GM12878 (cell line): ENCODE measurements around the gene APOE. TPM values are rescaled to one million over a fixed set of nuclear protein-coding genes. Genes with fewer than 3 reads are reported as not detected.

Source experiments
- ATF7 ChIP-seq: fragments of 450-650 bp; IDR thresholded peaks from 2 replicates; pipeline ENCODE4 v1.6.1; 2016; ENCODE audit warnings: low read depth, mild to moderate bottlenecking
- CEBPZ ChIP-seq: fragments of 150-350 bp; IDR thresholded peaks from 2 replicates; pipeline ENCODE4 v1.6.1; 2016; ENCODE audit warnings: low read depth, low read length
- E4F1 ChIP-seq: fragments of 450-650 bp; IDR thresholded peaks from 2 replicates; pipeline ENCODE4 v1.6.1; 2018; ENCODE audit warnings: borderline replicate concordance, mild to moderate bottlenecking; ENCODE audit not compliant: partially characterized antibody
- FOXM1 ChIP-seq: IDR thresholded peaks from 2 replicates; pipeline ENCODE4 v1.6.1; 2012; ENCODE audit warnings: low read depth, mild to moderate bottlenecking, inconsistent platforms, low read length, moderate library complexity
- HDAC6 ChIP-seq: fragments of 200-600 bp; sonication (generic); IDR thresholded peaks from one replicate; pipeline ENCODE4 v1.8.0; 2017; ENCODE audit warnings: antibody characterized with exemption; ENCODE audit not compliant: unreplicated experiment
- IKZF1 ChIP-seq: fragments of 450-650 bp; conservative IDR thresholded peaks from 2 replicates; pipeline ENCODE4 v1.6.1; 2017; ENCODE audit warnings: antibody characterized with exemption, mild to moderate bottlenecking
- JUND ChIP-seq: IDR thresholded peaks from 2 replicates; pipeline ENCODE4 v1.6.1; 2012; ENCODE audit warnings: low read depth, mild to moderate bottlenecking, low read length, improper control_type of control experiment, moderate library complexity
- NFIC ChIP-seq: IDR thresholded peaks from 2 replicates; pipeline ENCODE4 v1.6.1; 2012; ENCODE audit warnings: low read depth, mild to moderate bottlenecking, inconsistent platforms, low read length, moderate library complexity
- SIN3A ChIP-seq: IDR thresholded peaks from 2 replicates; pipeline ENCODE4 v1.6.1; 2012; ENCODE audit warnings: low read depth, low read length, improper control_type of control experiment
- TCF3 ChIP-seq: IDR thresholded peaks from 2 replicates; pipeline ENCODE4 v1.6.1; 2012; ENCODE audit warnings: low read depth, mild to moderate bottlenecking, low read length, borderline replicate concordance; ENCODE audit not compliant: insufficient read depth
- TCF7 ChIP-seq: IDR thresholded peaks from 2 replicates; pipeline ENCODE4 v1.6.1; 2014; ENCODE audit warnings: antibody characterized with exemption, borderline replicate concordance
- ZNF207 ChIP-seq: fragments of 450-650 bp; IDR thresholded peaks from 2 replicates; pipeline ENCODE4 v1.6.1; 2014; ENCODE audit warnings: antibody characterized with exemption, mild to moderate bottlenecking, borderline replicate concordance
- polyA plus RNA-seq, 11 experiments: library from polyadenylated mRNA; depleted of rRNA in 4 of 11; unstranded in 6 of 11; stranded (reverse) in 5 of 11; fragments of >200 nt; fragmentation: Nextera tagmentation in 4 of 11; fragmentation: Illumina TruSeq in 1 of 11; extraction: Ambion mirVana in 4 of 11; extraction: Trizol in 1 of 11; gene quantifications; 1 replicate in 1 of 11; 2 replicates in 10 of 11; pipeline versions ENCODE4 v1.2.1 to v1.2.3, GENCODE V29; 2011 to 2016; ENCODE audit warnings: inconsistent platforms in 2 of 11, missing spikeins in 2 of 11, low read depth in 1 of 11
- total RNA-seq, 4 experiments: library from RNA; depleted of rRNA in 3 of 4; stranded (reverse); fragments of >200 nt in 3 of 4; fragmentation: Illumina TruSeq in 1 of 4; extraction: Trizol in 1 of 4; gene quantifications; 2 replicates each; pipeline versions ENCODE4 v1.2.1 to v1.2.3, GENCODE V29; 2013 to 2021
- TF ChIP-seq, protein P1 (sequence below): IDR thresholded peaks from 2 replicates; pipeline ENCODE4 v1.6.1; 2012; ENCODE audit warnings: mild to moderate bottlenecking, low read depth, low read length
- TF ChIP-seq, protein P2 (sequence below), 3 experiments: IDR thresholded peaks in 2 of 3; conservative IDR thresholded peaks in 1 of 3; 2 replicates each; pipeline ENCODE4 v1.5.1; 2011; ENCODE audit warnings: low read depth in 3 of 3, low read length in 3 of 3, mild to moderate bottlenecking in 3 of 3, control low read depth in 2 of 3, moderate library complexity in 2 of 3, inconsistent platforms in 1 of 3, mixed read lengths in 1 of 3; ENCODE audit not compliant: control insufficient read depth in 2 of 3, insufficient read depth in 1 of 3; ENCODE audit errors: extremely low read depth in 1 of 3
- TF ChIP-seq, protein P3 (sequence below): IDR thresholded peaks from 2 replicates; pipeline ENCODE4 v1.6.1; 2011; ENCODE audit warnings: borderline replicate concordance, low read depth, mild to moderate bottlenecking, moderate library complexity, mixed read lengths, low read length; ENCODE audit not compliant: insufficient read depth; ENCODE audit errors: extremely low read length

APOE gene
- total and polyA plus RNA-seq, 10 of the 15 experiments (the other 5 are each of a cell fraction or from before 2014, with no cell fraction given) = 0.22 to 3.7 (median 0.44) TPM; not detected in 4

GRCh38 chr19:44954649-44955504 is 49.3 kb downstream of the APOE start, which contains the start of gene CLPTM1 (continued):
- TF ChIP-seq, protein P1, sequence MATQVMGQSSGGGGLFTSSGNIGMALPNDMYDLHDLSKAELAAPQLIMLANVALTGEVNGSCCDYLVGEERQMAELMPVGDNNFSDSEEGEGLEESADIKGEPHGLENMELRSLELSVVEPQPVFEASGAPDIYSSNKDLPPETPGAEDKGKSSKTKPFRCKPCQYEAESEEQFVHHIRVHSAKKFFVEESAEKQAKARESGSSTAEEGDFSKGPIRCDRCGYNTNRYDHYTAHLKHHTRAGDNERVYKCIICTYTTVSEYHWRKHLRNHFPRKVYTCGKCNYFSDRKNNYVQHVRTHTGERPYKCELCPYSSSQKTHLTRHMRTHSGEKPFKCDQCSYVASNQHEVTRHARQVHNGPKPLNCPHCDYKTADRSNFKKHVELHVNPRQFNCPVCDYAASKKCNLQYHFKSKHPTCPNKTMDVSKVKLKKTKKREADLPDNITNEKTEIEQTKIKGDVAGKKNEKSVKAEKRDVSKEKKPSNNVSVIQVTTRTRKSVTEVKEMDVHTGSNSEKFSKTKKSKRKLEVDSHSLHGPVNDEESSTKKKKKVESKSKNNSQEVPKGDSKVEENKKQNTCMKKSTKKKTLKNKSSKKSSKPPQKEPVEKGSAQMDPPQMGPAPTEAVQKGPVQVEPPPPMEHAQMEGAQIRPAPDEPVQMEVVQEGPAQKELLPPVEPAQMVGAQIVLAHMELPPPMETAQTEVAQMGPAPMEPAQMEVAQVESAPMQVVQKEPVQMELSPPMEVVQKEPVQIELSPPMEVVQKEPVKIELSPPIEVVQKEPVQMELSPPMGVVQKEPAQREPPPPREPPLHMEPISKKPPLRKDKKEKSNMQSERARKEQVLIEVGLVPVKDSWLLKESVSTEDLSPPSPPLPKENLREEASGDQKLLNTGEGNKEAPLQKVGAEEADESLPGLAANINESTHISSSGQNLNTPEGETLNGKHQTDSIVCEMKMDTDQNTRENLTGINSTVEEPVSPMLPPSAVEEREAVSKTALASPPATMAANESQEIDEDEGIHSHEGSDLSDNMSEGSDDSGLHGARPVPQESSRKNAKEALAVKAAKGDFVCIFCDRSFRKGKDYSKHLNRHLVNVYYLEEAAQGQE = no peak
- TF ChIP-seq JUND (no peak), SIN3A (peak; percentile 17; the same call in 1 of the 2 replicates), CEBPZ (no peak), TCF7 (no peak), E4F1 (peak; percentile 83), IKZF1 (peak; percentile 81), NFIC (peak; percentile 16; the same call in 1 of the 2 replicates), FOXM1 (no peak), TCF3 (no peak), ZNF207 (peak; percentile 99), HDAC6 (no peak), ATF7 (peak; percentile 85)
- TF ChIP-seq, protein P2, sequence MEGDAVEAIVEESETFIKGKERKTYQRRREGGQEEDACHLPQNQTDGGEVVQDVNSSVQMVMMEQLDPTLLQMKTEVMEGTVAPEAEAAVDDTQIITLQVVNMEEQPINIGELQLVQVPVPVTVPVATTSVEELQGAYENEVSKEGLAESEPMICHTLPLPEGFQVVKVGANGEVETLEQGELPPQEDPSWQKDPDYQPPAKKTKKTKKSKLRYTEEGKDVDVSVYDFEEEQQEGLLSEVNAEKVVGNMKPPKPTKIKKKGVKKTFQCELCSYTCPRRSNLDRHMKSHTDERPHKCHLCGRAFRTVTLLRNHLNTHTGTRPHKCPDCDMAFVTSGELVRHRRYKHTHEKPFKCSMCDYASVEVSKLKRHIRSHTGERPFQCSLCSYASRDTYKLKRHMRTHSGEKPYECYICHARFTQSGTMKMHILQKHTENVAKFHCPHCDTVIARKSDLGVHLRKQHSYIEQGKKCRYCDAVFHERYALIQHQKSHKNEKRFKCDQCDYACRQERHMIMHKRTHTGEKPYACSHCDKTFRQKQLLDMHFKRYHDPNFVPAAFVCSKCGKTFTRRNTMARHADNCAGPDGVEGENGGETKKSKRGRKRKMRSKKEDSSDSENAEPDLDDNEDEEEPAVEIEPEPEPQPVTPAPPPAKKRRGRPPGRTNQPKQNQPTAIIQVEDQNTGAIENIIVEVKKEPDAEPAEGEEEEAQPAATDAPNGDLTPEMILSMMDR (IDR thresholded peaks at IDR 0.05 in 2 of 3, conservative IDR thresholded peaks at IDR 0.05 in 1 of 3; ENCODE audit: control insufficient read depth in 2 of 3, extremely low read depth in 1 of 3, insufficient read depth in 1 of 3, low read depth in 3 of 3, low read length in 3 of 3) = no peak
- TF ChIP-seq, protein P3, sequence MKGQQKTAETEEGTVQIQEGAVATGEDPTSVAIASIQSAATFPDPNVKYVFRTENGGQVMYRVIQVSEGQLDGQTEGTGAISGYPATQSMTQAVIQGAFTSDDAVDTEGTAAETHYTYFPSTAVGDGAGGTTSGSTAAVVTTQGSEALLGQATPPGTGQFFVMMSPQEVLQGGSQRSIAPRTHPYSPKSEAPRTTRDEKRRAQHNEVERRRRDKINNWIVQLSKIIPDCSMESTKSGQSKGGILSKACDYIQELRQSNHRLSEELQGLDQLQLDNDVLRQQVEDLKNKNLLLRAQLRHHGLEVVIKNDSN = no peak
